GM12865 (cell line): ENCODE measurements around the gene KCNAB1.

ENCODE experiments used
- DNase-seq: peaks from one replicate; pipeline ENCODE4 v3.0.0; 2010; ENCODE audit warnings: low read depth
- H3K4me3 ChIP-seq: 2 replicates; pipeline ENCODE4 v1.5.1; 2011; ENCODE audit warnings: mild to moderate bottlenecking, low read depth, low read length, control low read depth
- CTCF ChIP-seq: IDR thresholded peaks from 2 replicates; pipeline ENCODE4 v1.5.1; 2011; ENCODE audit warnings: low read length, control low read depth, low read depth, inconsistent platforms; ENCODE audit not compliant: insufficient read depth; ENCODE audit errors: missing control alignments

Gene KCNAB1

GRCh38 chr3:156166808-156167207 lies 46.4 kb downstream of the KCNAB1 start:
- DNase-seq = no peak
- H3K4me3 ChIP-seq = no peak overlapping the region
- no peak for TF ChIP-seq CTCF

- no peak for DNase-seq
- no peak for TF ChIP-seq CTCF
- no peak overlapping the region for H3K4me3 ChIP-seq
These were observed 50.2 kb downstream of the KCNAB1 start for GRCh38 chr3:156170571-156170970.

- TF ChIP-seq CTCF = no peak
- H3K4me3 ChIP-seq = no peak overlapping the region
- DNase-seq = no peak
These were observed 51.2 kb downstream of the KCNAB1 start for GRCh38 chr3:156171281-156172267.

GRCh38 chr3:156172536-156172935 lies 52.2 kb downstream of the KCNAB1 start:
- H3K4me3 ChIP-seq = no peak overlapping the region
- TF ChIP-seq CTCF = no peak
- peak; percentile 14 for DNase-seq

GRCh38 chr3:156174229-156174847 lies 54.0 kb downstream of the KCNAB1 start:
- DNase-seq = peak; percentile 14
- no peak overlapping the region for H3K4me3 ChIP-seq

GRCh38 chr3:156175570-156175969 lies 55.2 kb downstream of the KCNAB1 start:
- TF ChIP-seq CTCF = no peak
- DNase-seq = no peak
- no peak overlapping the region for H3K4me3 ChIP-seq

More at GRCh38 chr3:156174229-156174847, 54.0 kb downstream of the KCNAB1 start:
- peak; percentile 1 for TF ChIP-seq CTCF

GRCh38 chr3:156176048-156176447 lies 55.7 kb downstream of the KCNAB1 start:
- no peak for DNase-seq
- no peak overlapping the region for H3K4me3 ChIP-seq
- TF ChIP-seq CTCF = no peak
